GM12892 (cell line): ENCODE measurements around the gene THSD7B.

Source experiments
- DNase-seq: peaks from one replicate; pipeline ENCODE4 v3.0.0; 2011; ENCODE audit not compliant: insufficient read length
- FAIRE-seq: peaks from 2 replicates; lab custom pipeline; 2011; peaks lifted over from hg19 to GRCh38; lab: Jason Lieb, UNC
- POLR2A ChIP-seq: IDR thresholded peaks from 2 replicates; pipeline ENCODE4 v1.6.1; 2011; ENCODE audit warnings: low read depth, low read length, control low read depth
- POLR2AphosphoS5 ChIP-seq: IDR thresholded peaks from 2 replicates; pipeline ENCODE4 v1.6.1; 2011; ENCODE audit warnings: low read depth, low read length, control low read depth
- TAF1 ChIP-seq: IDR thresholded peaks from 2 replicates; pipeline ENCODE4 v1.6.1; 2011; ENCODE audit warnings: low read depth, mild to moderate bottlenecking, control low read depth, low read length, borderline replicate concordance

Gene THSD7B

GRCh38 chr2:137229834-137230233 is 464.5 kb downstream of the THSD7B start:
- no peak for TF ChIP-seq TAF1
- no peak for TF ChIP-seq POLR2A
- TF ChIP-seq POLR2AphosphoS5: no peak
- FAIRE-seq: no peak
- no peak for DNase-seq

DNA sequence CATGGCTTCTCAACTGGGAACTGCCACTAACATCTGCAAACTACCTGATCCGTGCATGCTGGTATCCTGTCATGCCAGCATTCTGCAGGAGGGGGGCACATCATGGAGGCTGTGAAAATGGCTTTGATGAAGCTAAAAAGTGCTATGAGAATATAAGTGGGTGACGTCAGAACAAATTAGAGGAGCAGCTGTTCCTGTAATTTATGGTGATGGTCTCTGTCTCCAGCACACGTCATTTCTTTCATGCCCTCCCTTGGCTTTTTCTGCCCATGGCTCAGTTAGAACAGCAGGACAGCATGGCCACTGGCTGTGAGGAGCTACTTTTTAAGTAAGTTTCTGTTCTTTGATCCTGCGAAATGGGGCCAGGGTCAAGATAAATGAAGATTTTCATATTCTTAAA is 466.3 kb downstream of the THSD7B start:
- DNase-seq (no peak), FAIRE-seq (no peak)

GRCh38 chr2:137232076-137232475 is 466.7 kb downstream of the THSD7B start:
- TF ChIP-seq TAF1: no peak
- TF ChIP-seq POLR2A: no peak
- no peak for TF ChIP-seq POLR2AphosphoS5
- FAIRE-seq (no peak), DNase-seq (no peak)

More for the DNA sequence above, 466.3 kb downstream of the THSD7B start:
- TF ChIP-seq POLR2A (no peak), POLR2AphosphoS5 (no peak), TAF1 (no peak)

DNA sequence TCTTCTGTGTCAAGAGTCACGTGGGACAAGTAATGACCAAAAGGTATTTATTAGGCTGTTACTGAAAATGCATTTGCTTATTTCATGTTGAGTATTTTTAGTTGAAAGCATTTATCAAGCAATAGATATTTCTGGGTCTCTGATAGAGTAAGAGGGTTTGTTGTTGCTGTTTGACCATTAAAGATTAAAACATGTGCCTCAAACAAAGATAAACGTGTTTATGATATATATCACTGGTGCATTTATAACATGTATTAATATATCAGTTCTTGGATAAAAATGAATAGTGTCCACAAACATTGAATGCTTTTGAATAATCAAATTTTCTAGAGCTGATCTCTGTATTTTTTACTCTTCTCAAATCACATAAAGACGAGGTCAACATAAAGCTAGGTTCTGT is 467.7 kb downstream of the THSD7B start:
- DNase-seq: no peak
- TF ChIP-seq POLR2A: no peak
- no peak for TF ChIP-seq POLR2AphosphoS5
- no peak for TF ChIP-seq TAF1
- no peak for FAIRE-seq

GRCh38 chr2:137237055-137237454 is 471.7 kb downstream of the THSD7B start:
- DNase-seq (no peak), FAIRE-seq (no peak)
- TF ChIP-seq TAF1 (no peak), POLR2A (no peak), POLR2AphosphoS5 (no peak)

DNA sequence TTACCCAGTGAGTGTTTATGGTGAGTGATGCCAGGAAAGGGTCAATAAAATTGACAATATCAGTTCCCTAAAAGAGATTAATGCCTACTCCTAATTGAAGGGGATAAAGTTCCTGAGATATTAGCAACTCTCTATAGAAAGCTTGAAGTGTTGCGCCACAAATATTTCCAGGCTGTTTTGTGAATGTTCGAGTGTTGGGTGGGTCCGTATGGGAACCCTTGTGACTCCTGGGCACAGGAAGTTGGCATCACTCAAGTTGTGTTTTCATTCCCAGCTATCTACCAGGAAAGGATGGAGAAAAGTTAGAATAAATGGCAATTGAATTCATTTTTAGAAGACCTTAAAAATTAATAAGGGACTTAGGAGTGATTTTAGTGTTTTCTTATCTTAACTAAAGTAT is 472.7 kb downstream of the THSD7B start:
- no peak for FAIRE-seq
- TF ChIP-seq TAF1: no peak
- no peak for DNase-seq

DNA sequence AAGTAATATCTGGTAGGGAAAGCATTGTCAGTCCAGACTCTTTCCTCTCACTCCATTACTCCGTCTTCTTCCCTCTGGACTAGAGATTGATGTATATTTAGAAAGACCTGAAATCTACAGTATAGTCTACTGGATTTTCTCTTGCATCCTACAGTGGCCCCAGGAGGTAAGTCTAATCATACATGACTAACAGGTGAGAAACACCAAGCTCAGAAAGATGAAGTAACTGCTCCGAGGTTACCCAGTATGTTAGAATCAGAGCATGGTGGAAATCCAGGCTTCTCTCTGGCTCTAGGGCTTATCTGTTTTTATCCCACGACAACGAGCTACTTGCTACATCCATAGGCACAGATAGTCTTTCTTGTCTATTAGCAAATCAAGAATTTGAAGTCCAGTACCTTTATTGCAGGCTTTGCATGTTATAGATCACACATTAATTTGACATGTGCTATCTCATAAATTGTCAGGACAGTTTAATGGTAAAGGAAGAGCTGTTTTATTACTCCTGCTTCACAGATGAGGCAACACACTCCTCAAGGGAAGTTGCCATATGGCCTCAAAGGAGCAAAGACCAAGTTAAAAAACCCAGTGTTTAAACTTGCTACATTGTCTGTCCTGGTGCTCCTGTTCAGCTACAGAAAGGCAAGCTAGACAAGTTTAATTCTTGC is 484.3 kb downstream of the THSD7B start:
- no peak for DNase-seq
- no peak for TF ChIP-seq TAF1
- no peak for FAIRE-seq

- TF ChIP-seq POLR2A: no peak
- no peak for TF ChIP-seq TAF1
- TF ChIP-seq POLR2AphosphoS5: no peak
- no peak for FAIRE-seq
Observed at GRCh38 chr2:137250401-137250800, 485.1 kb downstream of the THSD7B start.

GRCh38 chr2:137251045-137251444 is 485.7 kb downstream of the THSD7B start:
- no peak for TF ChIP-seq POLR2A
- no peak for TF ChIP-seq POLR2AphosphoS5
- no peak for TF ChIP-seq TAF1
- no peak for FAIRE-seq
- no peak for DNase-seq

More at GRCh38 chr2:137250401-137250800, 485.1 kb downstream of the THSD7B start:
- no peak for DNase-seq

- FAIRE-seq: no peak
- DNase-seq: no peak
- TF ChIP-seq TAF1: no peak
- no peak for TF ChIP-seq POLR2A
- no peak for TF ChIP-seq POLR2AphosphoS5
Observed at GRCh38 chr2:137252934-137253333, 487.6 kb downstream of the THSD7B start.

- FAIRE-seq (no peak), DNase-seq (no peak)
- TF ChIP-seq TAF1 (no peak), POLR2A (no peak), POLR2AphosphoS5 (no peak)
Observed at GRCh38 chr2:137254052-137254451, 488.7 kb downstream of the THSD7B start.

DNA sequence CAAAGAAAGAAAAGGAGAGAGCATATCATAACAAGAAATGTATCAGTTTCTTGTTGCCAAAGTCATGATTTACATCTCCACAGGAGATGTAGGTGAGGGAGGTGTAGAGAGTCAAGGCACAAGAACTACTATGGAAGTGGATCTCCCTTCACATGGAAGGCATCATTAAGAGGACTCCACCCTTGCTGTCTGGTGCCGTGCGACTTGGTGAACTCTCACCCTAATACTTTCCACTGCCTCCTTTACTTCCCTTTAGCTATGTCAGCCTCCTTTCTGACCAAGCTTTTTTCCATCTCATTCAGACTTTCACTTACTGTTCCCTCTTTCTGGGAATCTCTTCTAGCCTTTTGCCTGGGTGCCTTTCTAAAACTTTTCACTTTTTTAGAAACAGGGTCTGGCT is 490.0 kb downstream of the THSD7B start:
- no peak for DNase-seq
- FAIRE-seq: no peak
- no peak for TF ChIP-seq POLR2A
- no peak for TF ChIP-seq TAF1
- no peak for TF ChIP-seq POLR2AphosphoS5

- TF ChIP-seq POLR2AphosphoS5 (no peak), POLR2A (no peak)
- no peak for FAIRE-seq
- no peak for DNase-seq
Observed at GRCh38 chr2:137255990-137256389, 490.6 kb downstream of the THSD7B start.

DNA sequence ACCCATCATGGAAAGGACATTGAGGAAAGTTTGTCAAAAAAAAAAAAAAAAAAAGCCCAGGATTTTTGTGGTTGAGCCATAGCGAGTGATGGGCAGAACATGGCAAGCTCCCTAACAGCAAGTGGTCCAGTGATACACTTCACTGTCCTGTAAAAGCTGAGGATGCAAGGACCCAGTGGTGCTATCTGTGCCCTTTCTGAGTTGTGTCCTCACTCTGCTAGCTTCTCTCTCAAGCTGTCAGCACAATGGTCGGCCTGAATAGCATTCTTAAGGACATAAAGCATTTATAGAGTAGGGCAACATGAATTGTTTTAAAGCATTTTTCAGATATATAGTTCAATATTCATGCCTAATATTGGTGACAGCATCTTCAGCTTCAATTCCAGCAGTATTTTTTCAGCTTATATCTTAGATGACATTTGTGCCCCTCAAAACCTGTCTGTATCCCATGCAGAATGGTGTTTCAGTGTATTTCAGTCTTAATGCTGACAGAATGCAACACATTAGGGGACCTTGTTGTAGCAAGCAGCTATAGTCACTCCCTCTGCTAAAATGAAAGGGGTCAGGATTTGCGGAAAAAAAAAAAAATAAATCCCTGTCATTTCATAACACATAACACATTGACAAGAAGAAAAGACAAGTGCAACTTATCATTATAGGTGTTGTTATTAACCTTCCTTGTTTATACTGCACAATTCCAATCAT is 496.7 kb downstream of the THSD7B start:
- no peak for TF ChIP-seq POLR2A
- TF ChIP-seq POLR2AphosphoS5: no peak
- TF ChIP-seq TAF1: no peak
- FAIRE-seq: no peak
- DNase-seq: no peak
